Neural cell (in vitro differentiated cells): Measurements from ENCODE around the gene BRINP1.

Experiments
- CTCF ChIP-seq: fragments of 450-650 bp; IDR thresholded peaks from 2 replicates; pipeline ENCODE4 v1.5.1; 2014; ENCODE audit warnings: antibody characterized with exemption, mild to moderate bottlenecking, moderate library complexity; ENCODE audit not compliant: poor library complexity, severe bottlenecking
- EP300 ChIP-seq: fragments of 450-650 bp; conservative IDR thresholded peaks from 2 replicates; pipeline ENCODE4 v1.6.1; 2014; ENCODE audit warnings: antibody characterized with exemption, mild to moderate bottlenecking, moderate library complexity; ENCODE audit not compliant: poor library complexity, severe bottlenecking
- REST ChIP-seq: IDR thresholded peaks from 2 replicates; pipeline ENCODE4 v1.6.1; 2012; ENCODE audit warnings: borderline replicate concordance
- SMC3 ChIP-seq: fragments of 450-650 bp; conservative IDR thresholded peaks from 2 replicates; pipeline ENCODE4 v1.6.1; 2014; ENCODE audit warnings: antibody characterized with exemption, mild to moderate bottlenecking, moderate library complexity; ENCODE audit not compliant: poor library complexity

GRCh38 chr9:119366909-119367682 lies 2.1 kb downstream of the BRINP1 start:
- TF ChIP-seq CTCF (no peak), SMC3 (no peak), REST (no peak), EP300 (no peak)
